CD4-positive, alpha-beta T cell treated with Interleukin-17A for 4 hours (primary cell): ENCODE measurements around the gene KRT78.

Experiments used
- DNase-seq: peaks from one replicate; pipeline ENCODE4 v3.0.0-alpha.2; 2020; ENCODE audit warnings: mixed read lengths

The KRT78 gene

DNA sequence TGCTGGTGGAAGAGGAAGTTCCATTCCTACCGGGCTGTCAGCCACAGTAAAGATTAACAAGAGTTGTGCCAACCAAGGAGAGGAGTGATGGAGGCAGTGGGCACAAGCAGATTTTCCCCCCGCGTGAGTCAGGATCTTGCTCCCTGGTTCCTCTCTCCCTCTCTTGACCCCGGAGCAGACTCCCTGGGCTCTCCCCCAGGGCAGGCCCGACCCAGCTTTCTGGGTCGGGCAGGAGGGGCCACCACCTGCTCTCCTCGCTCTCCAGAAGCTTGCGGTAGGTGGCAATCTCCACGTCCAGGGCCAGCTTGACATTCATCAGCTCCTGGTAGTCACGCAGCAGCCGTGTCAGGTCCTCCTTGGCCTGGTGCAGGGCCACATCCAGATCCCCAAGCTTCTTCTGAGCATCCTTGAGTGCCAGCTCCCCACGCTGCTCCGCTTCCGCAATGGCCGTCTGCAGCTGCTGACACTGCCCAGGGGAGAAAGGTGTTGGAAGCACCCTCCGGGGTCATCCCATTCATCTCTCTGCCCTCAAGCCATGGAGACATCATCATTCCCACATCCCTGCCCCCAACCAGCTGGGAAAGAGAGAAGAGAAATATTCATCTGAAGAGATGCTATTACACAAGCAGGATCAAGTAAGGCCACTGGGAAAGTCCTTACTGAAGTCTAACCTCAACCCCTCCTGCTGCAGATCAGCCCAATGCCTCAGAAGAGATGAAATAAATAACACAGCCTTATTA lies 25.9 kb downstream of the KRT78 start:
- DNase-seq: no peak

DNA sequence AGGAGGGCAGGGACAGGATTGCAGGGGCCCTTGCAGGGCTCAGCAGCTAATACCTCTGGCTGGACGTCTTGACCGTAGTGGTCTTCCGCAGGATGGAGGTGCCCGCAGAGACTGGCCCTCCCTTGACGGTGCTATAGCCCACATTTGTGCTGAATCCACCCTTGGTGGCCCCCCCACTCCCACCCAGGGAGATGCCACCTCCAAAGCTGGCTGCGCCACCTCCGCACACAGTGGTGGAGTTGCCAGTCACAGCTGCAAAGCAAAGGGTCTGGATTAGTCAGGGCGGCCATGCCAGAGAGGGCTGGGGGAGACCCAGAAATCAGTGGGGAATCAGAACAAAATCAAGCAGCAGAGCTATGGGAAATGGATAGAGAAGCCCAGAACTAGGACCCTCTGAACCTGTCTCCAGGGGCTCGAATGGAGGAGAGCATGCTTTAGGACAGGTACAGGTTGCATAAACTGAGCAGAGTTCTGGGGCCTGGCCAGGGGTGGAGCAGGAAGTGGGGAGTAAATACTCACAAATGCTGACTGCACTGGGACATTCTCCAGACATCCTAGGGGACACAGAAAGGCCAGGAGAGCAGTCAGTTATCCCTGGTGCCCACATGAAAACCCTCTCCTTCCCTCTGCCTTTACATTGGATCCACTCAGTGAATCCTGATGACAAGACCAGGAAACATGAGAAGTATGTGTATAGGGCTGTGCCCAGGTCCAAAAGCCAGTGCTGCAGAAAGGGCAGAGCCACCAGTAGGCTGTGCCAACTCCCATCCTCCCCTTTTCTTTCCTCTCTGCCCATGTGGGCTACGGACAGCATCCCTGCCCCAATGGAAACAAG lies 26.8 kb downstream of the KRT78 start:
- no peak for DNase-seq

DNA sequence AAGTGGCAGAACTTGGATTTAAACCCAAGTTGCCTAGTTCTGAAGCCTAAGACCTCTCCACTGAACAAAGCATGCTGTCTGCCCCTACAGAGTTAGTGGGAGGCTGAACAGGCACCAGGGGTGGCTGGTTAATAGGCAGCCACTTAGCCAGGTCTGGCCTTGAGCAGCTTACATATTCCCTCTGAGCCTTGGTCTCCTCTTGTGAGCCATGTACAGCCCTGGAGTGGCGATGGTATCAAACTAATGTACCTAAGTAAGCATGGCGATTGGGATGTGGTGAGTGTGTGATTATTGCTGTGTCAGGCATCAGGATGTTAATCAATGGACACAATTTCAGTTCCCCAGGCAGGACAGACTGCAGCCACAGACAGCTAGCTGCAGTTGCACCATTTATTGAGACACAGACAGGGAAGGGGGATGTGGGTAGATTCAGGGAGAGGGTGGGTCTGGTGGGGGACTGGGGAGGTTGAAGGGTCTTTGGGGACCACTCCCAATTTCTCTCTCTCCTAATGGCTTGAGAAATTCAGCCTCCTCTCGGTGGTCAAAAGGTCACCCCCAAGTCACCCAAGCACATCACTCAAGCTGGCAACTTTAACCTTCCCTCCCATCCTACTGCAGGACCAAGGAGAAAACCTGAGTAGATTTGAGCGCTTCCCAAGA lies 27.6 kb downstream of the KRT78 start:
- no peak for DNase-seq

DNA sequence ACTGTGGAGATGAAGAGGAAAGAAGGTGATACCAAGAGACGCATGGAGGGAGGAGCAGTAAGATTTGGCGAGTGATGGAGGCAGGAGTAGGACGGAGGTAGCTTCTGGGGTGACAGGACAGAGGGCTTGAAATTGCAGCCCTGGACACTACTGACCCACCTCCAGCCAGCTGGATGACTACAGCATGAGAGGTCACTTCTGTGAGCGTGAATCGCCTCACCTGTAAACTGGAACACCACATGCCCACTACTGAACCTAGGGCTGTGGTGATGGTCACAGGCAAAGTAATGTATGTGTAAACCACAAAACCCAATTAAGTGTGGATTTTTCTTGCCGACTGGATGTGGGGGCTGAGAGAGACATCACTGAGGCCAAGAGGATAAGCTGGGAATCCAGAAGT lies 28.3 kb downstream of the KRT78 start:
- no peak for DNase-seq

DNA sequence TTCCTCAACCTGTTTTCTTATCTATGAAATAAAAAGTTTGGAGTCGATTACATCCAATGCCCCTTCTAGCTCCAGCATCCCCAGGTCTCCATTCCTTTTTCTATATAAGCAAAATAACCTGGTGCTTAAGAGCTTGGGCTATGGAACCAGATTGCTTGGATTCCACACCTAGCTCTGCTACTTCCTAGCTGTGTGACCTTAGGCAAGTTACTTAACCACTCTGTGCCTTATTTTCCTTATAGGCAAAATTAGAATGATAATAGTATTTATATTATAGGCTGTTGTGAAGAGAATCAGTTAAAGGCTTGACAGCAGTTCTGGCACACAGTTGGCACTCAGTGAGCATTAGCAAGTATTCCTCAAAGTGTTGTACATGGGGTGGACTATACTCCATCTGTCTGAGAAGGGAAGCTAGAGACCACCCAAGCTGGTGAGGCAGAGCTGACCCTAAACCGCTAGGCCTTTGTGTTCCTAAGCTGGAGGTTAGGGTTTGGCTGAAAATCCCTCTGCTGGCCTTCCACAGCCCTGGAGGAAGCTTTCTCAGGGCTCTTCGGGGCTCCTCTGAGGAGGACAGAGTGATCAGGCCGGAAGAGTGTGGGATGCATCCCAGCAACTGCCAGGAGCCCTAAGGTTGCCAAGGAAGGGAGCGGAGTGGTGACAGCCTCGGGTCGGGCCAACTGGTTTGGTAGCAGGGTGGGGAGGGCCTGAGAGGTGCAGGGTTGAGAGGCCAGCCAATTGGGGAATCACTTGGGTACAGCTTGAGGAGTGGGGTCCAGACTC lies 28.9 kb downstream of the KRT78 start:
- DNase-seq: no peak

DNA sequence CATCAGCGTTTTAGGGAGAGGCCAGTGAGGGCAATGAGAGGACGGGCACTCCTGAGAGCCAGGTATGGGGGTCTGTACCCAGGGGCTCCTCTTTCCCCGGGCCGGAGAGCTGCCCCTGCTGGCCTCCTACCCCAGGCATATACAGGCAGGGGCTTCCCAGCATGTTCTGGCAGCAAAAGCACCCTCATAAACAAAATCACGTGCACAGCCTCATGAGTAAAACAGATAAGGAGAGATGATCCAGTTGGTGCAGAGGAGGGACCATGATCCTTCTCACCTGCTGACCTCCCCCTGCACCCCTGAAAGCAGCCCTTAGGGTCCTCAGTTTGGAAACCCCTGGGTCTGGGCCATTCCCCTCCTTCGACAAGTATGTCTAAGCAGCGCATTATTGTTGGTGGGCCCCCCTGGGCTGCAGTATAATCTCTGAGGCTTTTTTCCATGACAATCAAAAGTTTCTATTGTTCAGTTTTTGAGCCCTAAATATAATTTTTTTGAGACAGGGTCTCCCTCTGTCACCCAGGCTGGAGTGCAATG lies 29.8 kb downstream of the KRT78 start:
- DNase-seq: no peak

DNA sequence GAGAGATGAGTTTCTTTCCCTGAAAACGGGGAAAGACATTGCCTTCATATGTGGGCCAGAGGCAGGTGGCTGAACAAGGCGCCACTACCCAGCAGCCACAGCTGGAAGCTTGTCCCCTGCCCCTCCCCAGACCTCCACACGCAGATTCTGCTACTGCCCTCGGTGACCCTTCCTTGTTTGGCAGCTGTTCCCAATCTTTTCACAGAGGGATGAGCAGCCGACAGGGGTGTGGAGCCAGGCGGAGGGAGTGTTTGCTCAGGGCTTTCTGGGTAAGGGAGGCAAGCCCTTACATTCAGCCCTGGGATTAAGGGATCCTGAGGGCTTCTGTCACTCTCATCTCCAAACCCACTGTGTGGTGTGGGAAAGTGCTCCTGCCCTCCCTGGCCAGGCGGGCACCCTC lies 30.4 kb downstream of the KRT78 start:
- no peak for DNase-seq

DNA sequence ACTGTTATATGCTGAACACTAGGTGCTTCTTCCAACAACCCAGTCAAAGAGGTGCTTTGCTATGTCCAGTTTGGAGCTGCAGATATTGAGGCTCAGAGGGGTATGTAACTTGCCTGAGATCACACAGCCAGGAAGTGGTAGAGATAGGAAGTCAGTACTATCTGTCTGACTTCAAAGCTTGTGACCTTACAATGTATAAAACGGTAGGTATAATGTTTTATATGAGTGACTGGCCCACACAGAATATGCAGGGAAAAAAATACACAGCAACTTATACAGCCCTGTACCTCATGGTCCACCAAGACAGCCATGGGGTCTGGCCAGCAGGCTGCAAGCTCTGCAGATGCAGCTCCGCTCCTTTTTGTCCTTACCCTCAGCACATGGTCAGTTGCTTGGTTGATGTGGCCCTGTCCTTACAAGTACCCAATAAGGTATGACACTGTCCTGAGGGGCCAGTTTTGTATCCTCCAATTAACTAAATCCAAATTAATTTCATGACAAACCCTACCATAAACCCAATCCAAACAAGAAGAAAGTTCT lies 31.0 kb downstream of the KRT78 start:
- no peak for DNase-seq

DNA sequence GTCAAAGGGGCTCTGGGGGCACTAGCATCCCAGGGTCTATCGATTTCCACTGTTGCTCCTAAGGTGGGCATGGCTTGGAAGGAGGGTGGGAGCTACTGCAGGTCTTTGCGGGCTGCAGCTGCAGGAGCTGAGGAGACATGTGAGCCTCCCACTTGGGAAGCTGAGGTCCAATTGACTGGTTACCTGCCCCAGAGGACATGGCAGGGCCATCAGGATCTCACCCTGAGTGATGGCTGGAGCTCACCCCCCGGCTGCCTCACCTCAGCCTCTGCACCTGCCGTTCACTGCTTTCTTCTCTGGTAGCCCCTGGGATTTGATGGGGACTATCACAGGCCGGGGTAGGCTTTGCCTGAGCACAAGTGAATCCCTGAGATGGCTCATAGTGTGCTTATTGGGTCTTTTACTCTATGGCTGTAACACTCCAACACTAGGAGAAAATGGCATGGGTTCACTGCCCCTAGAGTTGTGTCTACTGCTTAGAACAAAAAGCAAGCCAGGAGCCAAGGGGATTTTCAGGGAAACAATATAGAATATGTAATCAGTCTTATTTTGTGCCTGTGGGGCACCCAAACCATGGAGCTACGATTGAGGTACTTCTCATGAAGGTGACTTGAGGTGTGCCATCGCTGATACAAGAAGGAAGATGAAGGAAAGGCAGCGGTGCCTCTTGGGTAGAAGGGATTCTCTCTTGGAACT lies 31.6 kb downstream of the KRT78 start:
- DNase-seq: no peak

DNA sequence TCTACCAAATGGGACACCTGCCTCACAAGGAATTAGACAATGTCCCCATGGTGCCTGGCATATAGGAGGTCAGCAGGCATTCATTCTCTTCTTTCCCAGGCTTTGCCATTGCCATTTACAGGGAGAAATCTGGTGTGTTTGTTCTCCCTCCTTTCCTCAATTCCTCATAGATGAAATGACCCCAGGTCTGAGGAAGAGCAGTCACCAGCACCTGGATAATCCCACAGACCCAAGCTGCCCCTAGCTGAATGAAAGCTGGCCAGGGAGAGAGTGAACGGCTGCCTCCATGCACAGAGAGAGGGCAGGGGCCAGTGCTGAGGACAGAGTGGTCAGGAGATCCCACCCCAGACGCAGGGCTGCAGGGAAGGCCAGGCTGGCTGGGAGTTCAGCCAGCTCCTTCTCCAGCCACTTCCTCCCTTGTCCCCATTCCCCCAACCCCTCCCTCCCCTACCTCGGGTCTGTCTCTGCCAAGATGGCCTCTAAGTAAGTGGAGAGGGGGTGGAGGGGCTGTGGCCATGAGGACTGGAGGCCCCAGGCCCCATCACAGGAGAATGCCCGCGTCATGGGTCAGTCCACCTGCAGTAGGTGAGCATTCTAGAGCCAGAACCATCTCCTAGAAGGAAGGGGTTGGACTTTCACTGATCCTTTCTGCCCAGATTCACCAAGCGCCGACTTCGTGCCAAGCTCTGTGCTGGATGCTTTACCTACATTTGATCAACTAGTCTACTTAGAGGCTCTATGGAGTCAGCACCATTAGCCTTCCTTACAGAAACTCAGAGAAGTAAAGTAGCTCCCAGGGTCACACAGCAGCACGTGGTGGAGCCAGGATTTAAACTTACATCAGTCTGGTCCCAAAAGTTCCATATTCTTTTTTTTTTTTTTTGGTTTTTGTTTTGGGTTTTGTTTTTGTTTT lies 32.9 kb downstream of the KRT78 start:
- DNase-seq: no peak

DNA sequence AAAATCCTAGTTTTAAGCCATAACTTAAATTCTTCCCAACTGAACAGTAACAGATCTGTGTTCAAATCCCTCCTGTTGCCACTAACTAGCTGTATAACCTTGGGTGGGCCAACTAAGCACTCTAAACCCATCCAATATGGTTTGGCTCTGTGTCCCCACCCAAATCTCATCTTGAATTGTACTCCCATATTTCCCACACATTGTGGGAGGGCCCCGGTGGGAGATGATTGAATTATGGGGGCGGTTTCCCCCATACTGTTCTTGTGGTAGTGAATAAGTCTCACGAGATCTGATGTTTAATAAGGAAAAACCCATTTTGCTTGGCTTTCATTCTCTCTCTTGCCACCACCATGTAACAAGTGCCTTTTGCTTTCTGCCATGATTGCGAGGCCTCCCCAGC lies 33.6 kb downstream of the KRT78 start:
- no peak for DNase-seq

DNA sequence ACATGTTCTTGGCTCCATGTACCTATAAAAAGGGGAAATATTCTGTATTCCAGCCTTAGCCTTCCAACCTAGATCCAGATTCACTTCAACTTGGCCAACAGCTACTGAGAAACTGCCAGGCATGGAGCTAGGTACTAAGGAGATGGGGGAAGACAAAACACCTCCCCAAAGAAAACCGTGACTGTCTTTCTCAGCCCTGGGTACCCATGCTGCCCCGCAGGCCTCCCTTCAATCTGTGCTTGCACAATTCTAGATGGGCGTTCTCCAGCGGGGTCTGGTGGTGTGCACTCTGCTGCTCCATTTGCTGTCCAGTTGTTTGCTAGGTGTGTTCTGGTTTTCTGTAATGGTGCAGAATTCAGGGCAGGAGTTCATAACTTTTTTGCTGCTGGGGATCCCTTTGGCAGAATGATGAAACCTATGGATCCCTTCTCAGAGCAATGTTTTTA lies 34.1 kb downstream of the KRT78 start:
- DNase-seq: no peak

DNA sequence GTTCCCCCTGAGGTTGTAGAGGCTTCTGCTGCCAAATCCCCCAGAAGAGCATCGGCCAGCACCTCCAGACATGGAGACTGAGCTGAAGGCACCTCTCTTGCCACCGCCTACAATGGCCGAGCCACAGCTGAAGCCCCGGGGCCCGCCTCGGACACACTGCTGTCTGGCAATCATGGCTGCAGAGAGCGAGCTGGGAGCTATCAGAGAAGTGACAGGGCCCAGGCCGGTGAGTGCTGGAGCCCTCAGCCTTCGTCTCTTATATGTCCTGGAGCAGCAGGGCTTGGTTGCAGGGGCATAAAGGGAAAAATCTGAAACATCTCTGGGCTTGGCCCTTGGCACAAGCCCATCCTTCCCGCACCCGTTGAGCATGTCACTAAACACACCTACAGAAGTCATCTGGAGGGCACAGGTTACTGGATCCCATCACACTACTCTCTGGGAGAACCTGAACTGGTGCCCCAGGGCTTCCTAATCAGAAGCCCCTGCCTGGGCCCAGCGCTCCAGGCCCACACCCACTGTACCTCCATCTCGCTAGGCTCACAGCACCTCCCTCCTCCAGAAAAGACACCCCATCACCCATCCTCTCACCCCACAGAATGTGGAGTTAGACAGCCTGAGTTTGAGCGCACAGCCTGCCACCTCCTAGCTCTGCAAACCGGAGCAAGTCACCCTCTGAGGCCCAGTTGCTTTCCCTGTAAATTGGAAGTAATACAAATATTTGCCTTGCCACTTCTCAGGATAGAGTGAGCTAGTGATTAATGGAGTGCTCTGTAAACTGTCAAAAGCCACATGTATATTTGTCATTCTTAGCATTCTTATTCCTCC lies 34.7 kb downstream of the KRT78 start, which contains the start of gene KRT4:
TSS of gene KRT4 (minus strand) at position 232 of the 825 bp plus-strand sequence. CDS start at position 174, 58 bp downstream.
- no peak for DNase-seq

DNA sequence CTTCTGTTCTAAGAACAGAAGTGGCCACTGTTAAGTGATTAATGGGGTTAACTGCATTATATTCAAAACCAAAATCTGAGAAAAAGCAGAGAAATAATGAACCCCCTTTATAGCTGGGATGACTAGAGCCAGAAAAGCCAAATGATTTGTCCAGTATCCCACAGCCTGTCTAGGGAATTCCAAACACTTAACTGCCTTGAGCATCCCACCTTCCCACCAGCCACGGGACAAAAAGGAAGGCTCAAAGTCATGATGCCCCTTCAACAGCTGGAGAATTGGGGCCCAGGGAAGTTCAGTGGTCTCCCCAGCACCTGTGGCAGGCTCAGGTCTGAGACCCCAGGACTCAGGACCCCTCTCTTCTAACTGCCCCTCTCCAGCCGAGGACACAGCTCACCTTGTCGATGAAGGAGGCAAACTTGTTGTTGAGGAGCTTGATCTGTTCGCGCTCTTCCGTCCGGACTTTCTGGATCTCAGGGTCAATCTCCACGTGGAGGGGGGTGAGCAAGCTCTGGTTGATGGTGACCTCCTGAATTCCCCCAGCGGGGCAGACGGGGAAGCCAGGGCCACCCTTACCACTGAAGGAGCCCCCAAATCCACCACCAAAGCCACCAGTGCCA lies 35.5 kb downstream of the KRT78 start:
- no peak for DNase-seq

DNA sequence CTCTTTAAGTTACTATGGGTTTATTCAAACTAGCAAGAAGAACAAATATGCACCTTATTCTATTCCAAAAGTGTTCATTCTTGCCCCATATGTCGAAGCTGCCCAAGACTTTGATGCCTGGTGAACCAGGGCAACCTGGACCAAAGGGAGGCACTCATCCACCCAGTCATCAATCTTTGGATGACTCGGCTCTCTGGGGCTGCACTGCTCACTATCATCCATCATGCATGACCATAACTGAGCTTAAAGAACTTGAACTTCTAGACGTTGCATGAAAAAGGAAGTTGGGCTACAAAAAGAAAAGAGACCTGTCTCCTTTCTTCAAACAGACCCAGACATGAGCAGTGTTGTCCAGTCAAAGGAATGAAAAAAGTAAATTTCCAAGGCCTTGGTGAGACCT lies 36.0 kb downstream of the KRT78 start:
- DNase-seq: no peak

DNA sequence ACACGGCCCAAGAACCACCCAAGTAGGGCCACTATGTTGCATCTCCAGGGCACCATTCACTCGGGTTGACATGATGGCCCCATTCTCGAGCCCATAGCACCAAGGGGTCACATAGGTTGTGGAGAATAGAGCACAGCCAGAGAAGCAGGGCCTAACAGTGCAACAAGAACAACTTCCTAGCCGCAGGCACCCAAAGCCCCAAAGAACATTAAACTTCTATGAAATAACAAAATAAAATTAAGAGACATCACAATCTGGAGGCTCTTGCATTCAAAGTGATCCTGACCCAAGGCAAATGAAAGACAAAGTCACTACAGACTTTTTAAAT lies 36.8 kb downstream of the KRT78 start:
- no peak for DNase-seq

DNA sequence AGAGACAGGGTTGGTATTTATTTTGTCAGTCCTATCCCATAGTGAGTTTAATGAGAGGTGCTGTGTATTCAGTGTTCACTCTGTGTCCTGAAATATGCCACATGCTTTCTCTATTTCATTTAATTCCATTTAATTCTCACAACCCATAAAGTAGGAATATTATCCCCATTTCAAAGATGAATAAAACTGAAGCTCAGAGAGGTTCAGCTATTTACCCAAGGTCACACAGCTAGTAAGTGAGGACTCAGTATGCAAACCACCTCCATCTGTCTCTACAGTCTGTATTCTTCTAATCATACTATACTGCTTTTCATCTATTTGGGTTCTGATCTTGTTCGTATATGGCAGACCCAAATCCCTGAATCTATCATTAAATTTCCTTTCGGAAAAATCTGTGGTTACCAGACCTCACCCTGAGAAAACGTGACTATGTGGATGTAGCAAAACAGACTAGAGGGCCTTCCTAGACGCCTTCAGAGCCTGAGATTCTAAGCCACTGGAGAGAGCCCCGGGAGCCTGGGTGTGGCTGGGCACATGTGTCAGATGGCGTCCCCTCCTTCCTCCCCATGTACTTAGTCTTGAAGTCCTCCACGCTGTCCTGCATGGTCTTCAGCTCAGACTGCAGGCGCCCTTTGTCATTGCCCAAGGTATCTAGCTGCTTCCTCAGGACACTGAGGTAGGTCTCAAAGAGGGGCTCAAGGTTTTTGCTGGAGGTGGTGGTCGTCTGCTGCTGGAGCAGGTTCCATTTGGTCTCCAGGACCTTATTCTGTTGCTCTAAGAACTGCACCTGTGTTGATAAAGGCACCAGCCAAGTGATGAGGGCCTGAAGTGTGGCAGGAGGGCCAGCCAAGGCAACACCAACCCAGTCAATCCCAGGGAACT lies 37.4 kb downstream of the KRT78 start:
- no peak for DNase-seq

DNA sequence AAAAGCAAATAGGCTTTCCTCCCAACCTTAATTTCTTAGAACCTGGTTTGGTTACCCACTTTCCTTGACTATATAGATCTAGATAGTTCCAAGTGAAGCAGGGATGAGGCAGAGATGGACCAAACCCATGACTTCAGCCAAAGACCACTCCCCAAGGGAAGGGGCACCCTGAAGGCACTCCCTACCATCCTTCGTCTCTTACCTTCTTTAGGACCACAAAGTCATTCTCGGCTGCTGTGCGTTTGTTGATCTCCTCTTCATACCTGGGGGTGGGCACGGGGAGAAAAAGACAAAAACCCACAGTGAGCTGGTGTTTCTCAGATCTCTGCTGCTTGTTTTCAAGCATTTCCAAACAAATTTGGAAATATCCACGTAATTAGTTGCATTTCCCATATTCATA lies 38.2 kb downstream of the KRT78 start:
- DNase-seq: no peak
